Adipocyte (in vitro differentiated cells): Measurements from ENCODE around the gene CDKN1C.
A peak's percentile ranks its signal among the peaks of the same experiment; 100 is the strongest.

Experiments
- DNase-seq: peaks from one replicate; pipeline ENCODE4 v3.0.0-alpha.2; 2015; ENCODE audit warnings: low read depth
- H3K27me3 ChIP-seq: replicated peaks from 2 replicates; pipeline ENCODE4 v1.7.0; 2013; ENCODE audit warnings: mild to moderate bottlenecking, low read length, moderate library complexity; ENCODE audit not compliant: control insufficient read depth, insufficient read depth
- H3K36me3 ChIP-seq: 2 replicates; pipeline ENCODE4 v1.7.0; 2013; ENCODE audit warnings: low read length, mild to moderate bottlenecking, moderate library complexity; ENCODE audit not compliant: control insufficient read depth, insufficient read depth, severe bottlenecking
- H3K4me1 ChIP-seq: 2 replicates; pipeline ENCODE4 v1.7.0; 2013; ENCODE audit warnings: mild to moderate bottlenecking, low read length, moderate library complexity; ENCODE audit not compliant: control insufficient read depth, insufficient read depth
- H3K4me3 ChIP-seq: 2 replicates; pipeline ENCODE4 v1.7.0; 2013; ENCODE audit warnings: mild to moderate bottlenecking, low read length, moderate library complexity
- H3K9ac ChIP-seq: 2 replicates; pipeline ENCODE4 v1.7.0; 2013; ENCODE audit warnings: mild to moderate bottlenecking, low read length, moderate library complexity
- H3K9me3 ChIP-seq: 2 replicates; pipeline ENCODE4 v1.7.0; 2013; ENCODE audit warnings: mild to moderate bottlenecking, low read length, moderate library complexity; ENCODE audit not compliant: control insufficient read depth

CDKN1C gene

GRCh38 chr11:2869561-2870427, 15.8 kb downstream of the CDKN1C start:
- no peak overlapping the region for H3K9ac ChIP-seq
- peaks cover 47% of the 10 kb centered on the region for H3K27me3 ChIP-seq
- peaks cover 3% of the 10 kb centered on the region for H3K4me1 ChIP-seq
- H3K9me3 ChIP-seq, result peaks cover 8% of the 10 kb centered on the region
- DNase-seq, result no peak
- H3K36me3 ChIP-seq, result no peaks in the 10 kb centered on the region
- no peak overlapping the region for H3K4me3 ChIP-seq

DNA sequence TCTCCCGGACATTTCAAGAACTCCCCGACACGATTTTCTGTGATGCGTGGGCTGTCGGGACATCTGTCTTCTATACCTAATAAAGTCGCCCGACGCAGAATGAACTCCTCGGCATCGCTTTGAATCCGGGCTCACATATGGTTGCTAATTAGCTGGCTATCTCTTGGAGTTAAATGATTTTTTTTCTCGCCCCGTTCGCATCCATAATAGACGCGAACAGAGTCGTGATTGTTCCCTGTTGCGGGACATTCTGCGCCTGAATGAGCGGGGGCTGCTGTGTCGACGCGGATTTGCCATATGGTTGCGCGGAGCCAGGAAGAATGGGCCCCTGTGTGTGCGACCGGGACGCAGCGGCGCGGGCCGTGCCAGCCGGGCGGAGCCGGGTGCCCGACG, 16.4 kb downstream of the CDKN1C start:
- DNase-seq, result no peak
- Histone ChIP-seq H3K4me3 (no peak overlapping the region), H3K4me1 (peaks cover 3% of the 10 kb centered on the region), H3K9me3 (peaks cover 8% of the 10 kb centered on the region), H3K9ac (no peak overlapping the region), H3K27me3 (peaks cover 44% of the 10 kb centered on the region), H3K36me3 (no peaks in the 10 kb centered on the region)

DNA sequence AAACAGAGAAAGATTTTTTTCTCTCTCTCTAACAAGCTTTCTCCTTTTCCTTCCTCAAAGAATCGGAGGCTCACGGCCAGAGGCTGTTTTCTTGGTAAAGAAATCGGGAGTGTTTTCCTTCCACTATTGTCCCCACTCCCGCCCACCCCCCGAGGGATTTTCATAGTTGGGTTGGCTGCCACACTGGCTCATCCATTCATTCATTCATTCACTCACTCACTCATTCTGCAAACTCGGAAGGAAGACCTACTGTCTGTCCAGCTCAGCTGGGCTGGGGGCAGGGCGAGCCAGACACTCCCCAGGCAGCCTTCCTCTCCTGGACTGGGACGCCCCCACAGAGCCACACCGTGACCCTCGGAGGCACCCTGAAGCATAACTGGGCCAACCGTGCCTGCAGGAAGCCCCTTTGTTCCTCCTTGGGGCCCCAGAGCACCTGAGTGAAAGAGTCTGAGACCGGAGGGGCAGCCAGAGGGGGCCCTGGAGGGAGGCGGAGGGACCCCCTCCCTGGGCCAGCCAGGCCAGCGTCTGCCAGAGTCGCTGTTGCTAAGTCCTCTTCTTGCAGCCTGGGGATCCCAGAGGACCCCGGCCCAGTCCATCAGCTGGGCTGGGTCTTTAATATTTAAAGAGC, 17.0 kb downstream of the CDKN1C start:
- H3K27me3 ChIP-seq, result peaks cover 44% of the 10 kb centered on the region
- H3K9ac ChIP-seq, result no peak overlapping the region
- H3K4me3 ChIP-seq, result peak overlapping the region; percentile 43
- DNase-seq, result no peak
- peaks cover 3% of the 10 kb centered on the region for H3K4me1 ChIP-seq
- H3K9me3 ChIP-seq, result peaks cover 8% of the 10 kb centered on the region
- no peaks in the 10 kb centered on the region for H3K36me3 ChIP-seq

GRCh38 chr11:2867722-2868505, 17.7 kb downstream of the CDKN1C start:
- DNase-seq, result no peak
- Histone ChIP-seq H3K4me3 (peak overlapping the region; percentile 43), H3K9ac (no peak overlapping the region), H3K4me1 (peaks cover 3% of the 10 kb centered on the region), H3K27me3 (peaks cover 44% of the 10 kb centered on the region), H3K36me3 (no peaks in the 10 kb centered on the region), H3K9me3 (peaks cover 8% of the 10 kb centered on the region)

- DNase-seq, result no peak
- Histone ChIP-seq H3K36me3 (no peaks in the 10 kb centered on the region), H3K9me3 (peaks cover 8% of the 10 kb centered on the region), H3K4me3 (no peak overlapping the region), H3K4me1 (peaks cover 3% of the 10 kb centered on the region), H3K27me3 (peaks cover 44% of the 10 kb centered on the region), H3K9ac (no peak overlapping the region)
Measured at GRCh38 chr11:2867142-2867541, 18.4 kb downstream of the CDKN1C start.

- H3K4me1 ChIP-seq, result peaks cover 3% of the 10 kb centered on the region
- no peak for DNase-seq
- no peak overlapping the region for H3K4me3 ChIP-seq
- H3K27me3 ChIP-seq, result peaks cover 34% of the 10 kb centered on the region
- peaks cover 8% of the 10 kb centered on the region for H3K9me3 ChIP-seq
- H3K9ac ChIP-seq, result no peak overlapping the region
- no peaks in the 10 kb centered on the region for H3K36me3 ChIP-seq
Measured at GRCh38 chr11:2865922-2866577, 19.5 kb downstream of the CDKN1C start.

GRCh38 chr11:2864901-2865300, 20.7 kb downstream of the CDKN1C start:
- Histone ChIP-seq H3K36me3 (no peaks in the 10 kb centered on the region), H3K4me3 (no peak overlapping the region), H3K4me1 (peaks cover 10% of the 10 kb centered on the region), H3K9ac (no peak overlapping the region), H3K27me3 (peaks cover 23% of the 10 kb centered on the region), H3K9me3 (peaks cover 8% of the 10 kb centered on the region)
- DNase-seq, result no peak

GRCh38 chr11:2863276-2863618, 22.3 kb downstream of the CDKN1C start:
- no peak overlapping the region for H3K9ac ChIP-seq
- H3K4me1 ChIP-seq, result peaks cover 7% of the 10 kb centered on the region
- H3K36me3 ChIP-seq, result no peaks in the 10 kb centered on the region
- H3K9me3 ChIP-seq, result peaks cover 8% of the 10 kb centered on the region
- peaks cover 11% of the 10 kb centered on the region for H3K27me3 ChIP-seq
- no peak for DNase-seq
- no peak overlapping the region for H3K4me3 ChIP-seq

GRCh38 chr11:2862395-2863275, 22.9 kb downstream of the CDKN1C start:
- Histone ChIP-seq H3K27me3 (peaks cover 6% of the 10 kb centered on the region), H3K4me1 (peaks cover 7% of the 10 kb centered on the region), H3K9ac (no peak overlapping the region), H3K36me3 (no peaks in the 10 kb centered on the region), H3K9me3 (peaks cover 8% of the 10 kb centered on the region), H3K4me3 (no peak overlapping the region)
- DNase-seq, result no peak

DNA sequence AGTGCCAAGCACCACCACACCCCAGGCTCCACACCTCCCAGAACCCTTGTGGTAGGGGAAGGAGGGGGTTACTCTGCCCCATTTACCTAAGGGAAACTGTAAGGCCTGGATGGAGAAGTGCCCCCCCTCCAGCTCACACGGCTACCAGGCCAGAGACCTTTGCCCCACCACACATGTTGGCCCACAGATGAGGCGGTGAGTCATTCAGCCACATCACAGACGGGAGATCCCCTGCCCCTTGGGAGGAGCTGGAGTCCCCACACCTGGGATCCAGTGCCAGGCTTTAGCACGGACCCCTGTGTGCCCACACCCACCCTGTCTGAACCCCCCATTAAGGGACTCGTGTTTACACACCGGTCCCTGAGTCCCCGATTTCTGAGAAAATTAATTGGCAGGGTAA, 24.9 kb downstream of the CDKN1C start:
- no peaks in the 10 kb centered on the region for H3K9me3 ChIP-seq
- H3K4me3 ChIP-seq, result no peak overlapping the region
- no peaks in the 10 kb centered on the region for H3K27me3 ChIP-seq
- H3K36me3 ChIP-seq, result no peaks in the 10 kb centered on the region
- H3K9ac ChIP-seq, result no peak overlapping the region
- peak; percentile 18 for DNase-seq
- H3K4me1 ChIP-seq, result peaks cover 7% of the 10 kb centered on the region
